ENCODE measurements around the gene SPINDOC. TPM values are rescaled to one million over a fixed set of nuclear protein-coding genes. Genes with fewer than 3 reads are reported as not detected.
A peak's percentile ranks its signal among the peaks of the same experiment; 100 is the strongest.

The SPINDOC gene
- polyA plus RNA-seq (2011; rRNA removed) (15.8 and 20.9 TPM in 2 replicates), polyA minus RNA-seq (2011; rRNA and poly(A)+ RNA removed) (9.1 and 11.2 TPM in 2 replicates)

GRCh38 chr11:63813035-63813562 lies at the start of gene SPINDOC:
Gene SPINDOC, plus strand, starts transcription at chr11:63813456. Its CDS starts 231 bp downstream, at chr11:63813687.
- no peaks in the 10 kb centered on the region; the same call in 1 of the 2 replicates for H3K9me3 ChIP-seq (ENCODE audit: control insufficient read depth, insufficient read depth, low read length)
- no peak for DNase-seq (ENCODE audit: low read depth, low spot score)
- TF ChIP-seq CTCF (IDR thresholded peaks at IDR 0.05; ENCODE audit: low read depth, low read length), result no peak
- POLR2A ChIA-PET, result interaction anchor here (1.5 kb wide), 1 partner anchor 44 kb away, joined by 5 read pairs; the partner anchor contains the start of gene ZFTA
- CTCF ChIA-PET, result interaction anchor here (0.6 to 1.3 kb wide), 4 partner anchors 24 to 175 kb away, joined by 3 to 6 read pairs (median 4); partner anchors contain the start of gene ZFTA
- H3K4me3 ChIP-seq (ENCODE audit: low read depth, low read length), result peak within 1 kb of the TSS; percentile 95
- no peaks in the 10 kb centered on the region for H3K27me3 ChIP-seq (ENCODE audit: control insufficient read depth, insufficient read depth, low read length)
- H3K27ac ChIP-seq (ENCODE audit: low read depth, low read length), result peak within 1 kb of the TSS; percentile 39

- no peak for DNase-seq (ENCODE audit: low read depth, low spot score)
- H3K4me3 ChIP-seq (ENCODE audit: low read depth, low read length), result no peak overlapping the region
- TF ChIP-seq CTCF (IDR thresholded peaks at IDR 0.05; ENCODE audit: low read depth, low read length), result no peak
- H3K27me3 ChIP-seq (ENCODE audit: control insufficient read depth, insufficient read depth, low read length), result no peaks in the 10 kb centered on the region
- H3K9me3 ChIP-seq (ENCODE audit: control insufficient read depth, insufficient read depth, low read length), result no peaks in the 10 kb centered on the region
- H3K27ac ChIP-seq (ENCODE audit: low read depth, low read length), result no peak overlapping the region
- CTCF ChIA-PET, result no interaction called here
- POLR2A ChIA-PET, result interaction anchor here (0.6 to 1.1 kb wide), 2 partner anchors 93 to 108 kb away, joined by 3 to 4 read pairs; no protein-coding TSS in a partner anchor
Measured at GRCh38 chr11:63763496-63764339, 49.5 kb upstream of the SPINDOC start.

- POLR2A ChIA-PET, result interaction anchor here (0.6 to 1.1 kb wide), 2 partner anchors 94 to 109 kb away, joined by 3 to 4 read pairs; no protein-coding TSS in a partner anchor
- no peak for TF ChIP-seq CTCF (IDR thresholded peaks at IDR 0.05; ENCODE audit: low read depth, low read length)
- no peaks in the 10 kb centered on the region for H3K9me3 ChIP-seq (ENCODE audit: control insufficient read depth, insufficient read depth, low read length)
- CTCF ChIA-PET, result no interaction called here
- no peaks in the 10 kb centered on the region for H3K27me3 ChIP-seq (ENCODE audit: control insufficient read depth, insufficient read depth, low read length)
- H3K27ac ChIP-seq (ENCODE audit: low read depth, low read length), result no peak overlapping the region
- no peak overlapping the region for H3K4me3 ChIP-seq (ENCODE audit: low read depth, low read length)
- DNase-seq (ENCODE audit: low read depth, low spot score), result no peak
Measured at GRCh38 chr11:63764340-63764678, 48.9 kb upstream of the SPINDOC start.

GRCh38 chr11:63764679-63765647 lies 48.3 kb upstream of the SPINDOC start:
- ChIA-PET CTCF (interaction anchor here (1.5 kb wide), 1 partner anchor 181 kb away, joined by 7 read pairs; no protein-coding TSS in a partner anchor), POLR2A (interaction anchor here (1.1 kb wide), 1 partner anchor 95 kb away, joined by 3 read pairs; no protein-coding TSS in a partner anchor)
- H3K27ac ChIP-seq (ENCODE audit: low read depth, low read length), result no peak overlapping the region
- H3K9me3 ChIP-seq (ENCODE audit: control insufficient read depth, insufficient read depth, low read length), result no peaks in the 10 kb centered on the region
- H3K27me3 ChIP-seq (ENCODE audit: control insufficient read depth, insufficient read depth, low read length), result no peaks in the 10 kb centered on the region
- DNase-seq (ENCODE audit: low read depth, low spot score), result no peak
- TF ChIP-seq CTCF (IDR thresholded peaks at IDR 0.05; ENCODE audit: low read depth, low read length), result no peak
- H3K4me3 ChIP-seq (ENCODE audit: low read depth, low read length), result no peak overlapping the region
